ENCODE results near the gene ALOXE3.
"Not testable (repeated sequence)": the region's sequence is repeated elsewhere in the genome, so short reads cannot be mapped to it uniquely, and the experiment has no call there.

DNA sequence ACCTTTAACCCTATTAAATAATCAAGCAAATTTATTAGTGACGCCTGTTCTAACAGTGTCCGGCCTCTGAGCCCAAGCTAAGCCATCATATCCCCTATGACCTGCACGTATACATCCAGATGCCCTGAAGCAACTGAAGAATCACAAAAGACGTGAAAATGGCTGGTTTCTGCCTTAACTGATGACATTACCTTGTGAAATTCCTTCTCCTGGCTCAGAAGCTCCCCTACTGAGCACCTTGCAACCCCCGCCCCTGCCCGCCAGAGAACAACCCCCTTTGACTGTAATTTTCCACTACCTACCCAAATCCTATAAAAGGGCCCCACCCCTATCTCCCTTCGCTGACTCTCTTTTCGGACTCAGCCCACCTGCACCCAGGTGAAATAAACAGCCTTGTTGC, 56.5 kb downstream of the ALOXE3 start:
- TF ChIP-seq EZH2 (IDR thresholded peaks at IDR 0.05; ENCODE audit: borderline replicate concordance, low read length) = not testable (repeated sequence)
- TF ChIP-seq, protein P1, sequence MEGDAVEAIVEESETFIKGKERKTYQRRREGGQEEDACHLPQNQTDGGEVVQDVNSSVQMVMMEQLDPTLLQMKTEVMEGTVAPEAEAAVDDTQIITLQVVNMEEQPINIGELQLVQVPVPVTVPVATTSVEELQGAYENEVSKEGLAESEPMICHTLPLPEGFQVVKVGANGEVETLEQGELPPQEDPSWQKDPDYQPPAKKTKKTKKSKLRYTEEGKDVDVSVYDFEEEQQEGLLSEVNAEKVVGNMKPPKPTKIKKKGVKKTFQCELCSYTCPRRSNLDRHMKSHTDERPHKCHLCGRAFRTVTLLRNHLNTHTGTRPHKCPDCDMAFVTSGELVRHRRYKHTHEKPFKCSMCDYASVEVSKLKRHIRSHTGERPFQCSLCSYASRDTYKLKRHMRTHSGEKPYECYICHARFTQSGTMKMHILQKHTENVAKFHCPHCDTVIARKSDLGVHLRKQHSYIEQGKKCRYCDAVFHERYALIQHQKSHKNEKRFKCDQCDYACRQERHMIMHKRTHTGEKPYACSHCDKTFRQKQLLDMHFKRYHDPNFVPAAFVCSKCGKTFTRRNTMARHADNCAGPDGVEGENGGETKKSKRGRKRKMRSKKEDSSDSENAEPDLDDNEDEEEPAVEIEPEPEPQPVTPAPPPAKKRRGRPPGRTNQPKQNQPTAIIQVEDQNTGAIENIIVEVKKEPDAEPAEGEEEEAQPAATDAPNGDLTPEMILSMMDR (IDR thresholded peaks at IDR 0.05; ENCODE audit: low read length) = not testable (repeated sequence)
